Mucosa of rectum (tissue), 2 donors: Measurements from ENCODE around the gene NR3C1.

ENCODE experiments used
- H3K27ac ChIP-seq, 2 donors: one replicate each; pipeline ENCODE4 v1.7.0; 2013; ENCODE audit warnings: inconsistent platforms in 2 of 2, low read depth in 2 of 2, low read length in 2 of 2
- H3K27me3 ChIP-seq, 2 donors: one replicate each; pipeline ENCODE4 v1.7.0; 2013; ENCODE audit warnings: low read length in 2 of 2; ENCODE audit not compliant: control insufficient read depth in 2 of 2, insufficient read depth in 2 of 2
- H3K36me3 ChIP-seq, 2 donors: one replicate each; pipeline ENCODE4 v1.7.0; 2013; ENCODE audit warnings: low read length in 2 of 2; ENCODE audit not compliant: control insufficient read depth in 2 of 2, insufficient read depth in 2 of 2
- H3K4me1 ChIP-seq, 2 donors: one replicate each; pipeline ENCODE4 v1.7.0; 2013; ENCODE audit warnings: low read length in 2 of 2, mild to moderate bottlenecking in 1 of 2; ENCODE audit not compliant: control insufficient read depth in 2 of 2, insufficient read depth in 2 of 2
- H3K4me3 ChIP-seq, 2 donors: one replicate each; pipeline ENCODE4 v1.7.0; 2013; ENCODE audit warnings: low read length in 2 of 2
- H3K9ac ChIP-seq, 2 donors: one replicate each; pipeline ENCODE4 v1.7.0; 2013; ENCODE audit warnings: low read length in 2 of 2, low read depth in 1 of 2, mild to moderate bottlenecking in 1 of 2
- H3K9me3 ChIP-seq, 2 donors: one replicate each; pipeline ENCODE4 v1.7.0; 2013; ENCODE audit warnings: low read length in 2 of 2; ENCODE audit not compliant: control insufficient read depth in 2 of 2
- donor health status: healthy.
- donor health status: Normal muscosa, but diverticular disease.

NR3C1 gene

GRCh38 chr5:143386725-143387124 lies 16.8 kb downstream of the NR3C1 start:
- Histone ChIP-seq H3K36me3 (peaks cover 0 to 2% of the 10 kb centered on the region in 2 donors), H3K27me3 (no peaks in the 10 kb centered on the region), H3K27ac (no peak overlapping the region), H3K9me3 (no peaks in the 10 kb centered on the region), H3K4me1 (no peaks in the 10 kb centered on the region), H3K4me3 (no peak overlapping the region), H3K9ac (no peak overlapping the region)

- H3K27ac ChIP-seq, result no peak overlapping the region
- no peak overlapping the region for H3K4me3 ChIP-seq
- H3K4me1 ChIP-seq, result no peaks in the 10 kb centered on the region
- no peaks in the 10 kb centered on the region for H3K9me3 ChIP-seq
- no peaks in the 10 kb centered on the region for H3K27me3 ChIP-seq
- no peak overlapping the region for H3K9ac ChIP-seq
- H3K36me3 ChIP-seq, result peaks cover 0 to 2% of the 10 kb centered on the region in 2 donors
Measured at GRCh38 chr5:143384865-143385657, 18.4 kb downstream of the NR3C1 start.

- Histone ChIP-seq H3K27ac (no peak overlapping the region), H3K9ac (no peak overlapping the region), H3K36me3 (peaks cover 0 to 2% of the 10 kb centered on the region in 2 donors), H3K4me3 (no peak overlapping the region), H3K4me1 (no peaks in the 10 kb centered on the region), H3K9me3 (no peaks in the 10 kb centered on the region), H3K27me3 (no peaks in the 10 kb centered on the region)
Measured at GRCh38 chr5:143383988-143384387, 19.5 kb downstream of the NR3C1 start.

DNA sequence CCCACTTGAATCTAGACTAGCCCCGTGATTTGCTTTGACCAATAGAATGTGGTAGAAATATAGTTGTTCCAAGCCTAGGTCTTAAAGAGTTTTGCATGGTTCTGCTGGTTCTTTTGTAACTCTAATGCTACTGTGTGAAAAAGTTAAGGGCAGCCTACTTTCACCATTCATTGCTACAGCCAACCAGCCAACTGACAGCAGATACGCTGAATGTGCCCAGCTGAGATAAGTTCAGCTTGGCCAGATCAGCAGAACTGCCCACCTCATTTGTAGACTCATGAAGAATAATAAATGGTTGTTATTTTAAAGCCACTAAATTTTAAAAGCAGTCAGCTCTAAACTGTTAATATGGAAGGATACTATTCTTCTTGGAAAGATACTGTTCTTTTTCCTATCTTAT lies 23.9 kb downstream of the NR3C1 start:
- no peaks in the 10 kb centered on the region for H3K4me1 ChIP-seq
- H3K36me3 ChIP-seq, result peaks cover 0 to 2% of the 10 kb centered on the region in 2 donors
- no peaks in the 10 kb centered on the region for H3K9me3 ChIP-seq
- no peak overlapping the region for H3K9ac ChIP-seq
- no peak overlapping the region for H3K27ac ChIP-seq
- no peaks in the 10 kb centered on the region for H3K27me3 ChIP-seq
- no peak overlapping the region for H3K4me3 ChIP-seq

GRCh38 chr5:143376911-143377813 lies 26.3 kb downstream of the NR3C1 start:
- Histone ChIP-seq H3K4me3 (no peak overlapping the region), H3K36me3 (no peaks in the 10 kb centered on the region), H3K9ac (no peak overlapping the region), H3K4me1 (no peaks in the 10 kb centered on the region), H3K9me3 (no peaks in the 10 kb centered on the region), H3K27ac (no peak overlapping the region), H3K27me3 (no peaks in the 10 kb centered on the region)

- Histone ChIP-seq H3K4me1 (no peaks in the 10 kb centered on the region), H3K9me3 (no peaks in the 10 kb centered on the region), H3K36me3 (no peaks in the 10 kb centered on the region), H3K4me3 (no peak overlapping the region), H3K27me3 (no peaks in the 10 kb centered on the region), H3K9ac (no peak overlapping the region), H3K27ac (no peak overlapping the region)
Measured at GRCh38 chr5:143376195-143376779, 27.2 kb downstream of the NR3C1 start.

DNA sequence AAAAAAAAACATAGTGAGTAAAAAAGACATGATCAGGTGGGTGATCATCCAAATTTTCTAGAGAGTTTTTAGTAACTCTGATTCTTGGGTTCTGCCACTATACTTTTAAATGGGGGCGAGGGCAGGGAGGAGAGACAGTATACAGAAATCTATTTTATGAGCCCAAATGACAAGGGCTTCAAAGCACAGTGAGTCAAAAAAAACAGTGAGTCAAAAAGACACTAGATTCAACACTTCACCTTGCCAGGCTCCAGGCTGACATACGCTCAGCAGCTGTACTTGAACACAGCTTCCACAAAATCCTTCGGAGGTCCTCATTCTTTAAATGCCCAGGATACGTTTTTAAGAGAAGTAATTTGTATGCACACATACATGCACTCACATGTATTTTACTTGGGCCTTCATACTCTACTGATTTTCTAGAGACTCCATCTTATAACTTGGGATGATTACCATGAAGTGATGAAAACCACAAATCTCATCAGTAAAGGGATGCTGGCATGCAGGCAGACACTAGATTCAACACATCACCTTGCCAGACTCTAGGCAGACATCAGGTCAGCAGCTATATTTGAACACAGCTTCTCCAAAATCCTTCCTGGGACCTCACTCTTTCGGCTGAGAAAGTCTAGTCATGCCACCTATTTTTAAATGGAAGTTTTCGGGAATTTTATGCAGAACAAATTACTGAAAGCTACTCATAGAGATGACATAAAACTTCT lies 28.8 kb downstream of the NR3C1 start:
- H3K9me3 ChIP-seq, result no peaks in the 10 kb centered on the region
- H3K36me3 ChIP-seq, result no peaks in the 10 kb centered on the region
- H3K27ac ChIP-seq, result no peak overlapping the region

DNA sequence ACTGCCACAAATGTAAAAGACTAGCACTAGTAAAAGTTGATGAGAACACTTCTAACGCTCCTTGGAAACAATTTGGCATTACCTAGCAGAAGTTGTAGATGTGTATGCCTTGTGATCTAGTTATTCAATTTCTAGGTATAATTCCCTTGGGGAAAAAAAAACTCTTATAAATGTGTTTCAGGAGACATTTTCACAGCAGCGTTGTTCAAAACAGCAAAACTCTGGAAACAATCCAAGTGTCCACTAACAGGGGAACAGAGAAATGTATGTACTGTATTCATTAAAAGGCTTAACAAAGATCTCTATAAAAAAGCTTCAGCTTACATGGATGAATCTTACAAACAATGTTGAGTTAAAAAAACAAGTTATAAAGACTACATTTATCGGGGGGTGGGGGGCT lies 30.4 kb downstream of the NR3C1 start:
- H3K9me3 ChIP-seq, result no peaks in the 10 kb centered on the region
- no peak overlapping the region for H3K4me3 ChIP-seq
- H3K27ac ChIP-seq, result no peak overlapping the region
- no peak overlapping the region for H3K9ac ChIP-seq
- no peaks in the 10 kb centered on the region for H3K36me3 ChIP-seq
- no peaks in the 10 kb centered on the region for H3K4me1 ChIP-seq
- H3K27me3 ChIP-seq, result no peaks in the 10 kb centered on the region

More for the DNA sequence above, 28.8 kb downstream of the NR3C1 start:
- no peaks in the 10 kb centered on the region for H3K4me1 ChIP-seq
- H3K4me3 ChIP-seq, result no peak overlapping the region
- H3K27me3 ChIP-seq, result no peaks in the 10 kb centered on the region
- no peak overlapping the region for H3K9ac ChIP-seq

DNA sequence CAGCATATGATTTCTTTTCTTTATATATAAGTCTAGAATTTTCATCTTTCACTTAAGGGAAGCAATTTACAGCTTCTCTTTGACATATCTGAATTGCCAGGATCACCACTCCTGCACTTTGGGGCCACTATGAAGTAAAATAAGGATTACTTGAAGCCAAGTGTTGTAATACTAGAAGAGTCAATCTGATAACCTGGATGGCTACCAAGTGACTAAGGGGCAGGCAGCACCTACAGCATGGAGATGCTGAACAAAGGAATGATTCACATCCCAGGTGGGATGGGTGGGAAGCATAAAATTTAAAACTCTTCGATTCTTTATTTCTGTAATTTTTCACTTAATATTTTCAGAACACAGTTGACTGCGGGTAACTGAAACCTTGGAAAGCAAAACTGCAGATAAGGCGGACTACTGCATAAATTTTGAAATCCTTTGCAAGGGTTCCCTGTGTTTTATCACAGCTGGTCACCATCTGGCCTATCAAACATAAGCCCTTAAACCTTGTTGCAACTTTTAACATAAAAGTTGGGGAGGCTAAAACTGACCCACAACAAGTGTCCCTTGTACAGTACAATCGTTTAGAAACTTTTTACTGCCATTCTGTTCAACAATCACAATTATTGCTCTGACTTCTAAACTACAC lies 31.2 kb downstream of the NR3C1 start:
- H3K27me3 ChIP-seq, result no peaks in the 10 kb centered on the region
- no peaks in the 10 kb centered on the region for H3K36me3 ChIP-seq
- no peaks in the 10 kb centered on the region for H3K4me1 ChIP-seq
- no peaks in the 10 kb centered on the region for H3K9me3 ChIP-seq
- H3K27ac ChIP-seq, result no peak overlapping the region
- no peak overlapping the region for H3K9ac ChIP-seq
- H3K4me3 ChIP-seq, result no peak overlapping the region
